Trophoblast cell (in vitro differentiated cells and primary cell): ENCODE results near the gene CADM1.

ENCODE experiments used
- DNase-seq, 2 donors: peaks; one replicate each; pipeline ENCODE4 v3.0.0-alpha.2; 2016
- H2AFZ ChIP-seq: 2 replicates; pipeline ENCODE4 v1.6.1; 2013; ENCODE audit warnings: low read length, moderate library complexity, mild to moderate bottlenecking; ENCODE audit not compliant: insufficient read depth, poor library complexity
- H2AK5ac ChIP-seq: 2 replicates; pipeline ENCODE4 v1.6.1; 2013; ENCODE audit warnings: mild to moderate bottlenecking, low read length
- H2BK120ac ChIP-seq: 2 replicates; pipeline ENCODE4 v1.6.1; 2013; ENCODE audit warnings: low read length, mild to moderate bottlenecking, moderate library complexity; ENCODE audit not compliant: insufficient read depth, poor library complexity
- H2BK12ac ChIP-seq: 2 replicates; pipeline ENCODE4 v1.6.1; 2013; ENCODE audit warnings: mild to moderate bottlenecking, low read length, moderate library complexity
- H2BK5ac ChIP-seq: 2 replicates; pipeline ENCODE4 v1.6.1; 2013; ENCODE audit warnings: low read length, low read depth, moderate library complexity, mild to moderate bottlenecking; ENCODE audit not compliant: poor library complexity
- H3K14ac ChIP-seq: 2 replicates; pipeline ENCODE4 v1.6.1; 2013; ENCODE audit warnings: mild to moderate bottlenecking, low read length
- H3K18ac ChIP-seq: 2 replicates; pipeline ENCODE4 v1.6.1; 2013; ENCODE audit warnings: mild to moderate bottlenecking, low read length
- H3K23ac ChIP-seq: 2 replicates; pipeline ENCODE4 v1.6.1; 2013; ENCODE audit warnings: low read length
- H3K27ac ChIP-seq: 2 replicates; pipeline ENCODE4 v1.5.1; 2013; ENCODE audit warnings: low read depth, mild to moderate bottlenecking, inconsistent platforms, low read length, moderate library complexity
- H3K27me3 ChIP-seq: 2 replicates; pipeline ENCODE4 v1.6.1; 2013; ENCODE audit warnings: inconsistent platforms, mild to moderate bottlenecking, low read length, moderate library complexity; ENCODE audit not compliant: insufficient read depth
- H3K36me3 ChIP-seq, 2 experiments: 1 replicate in 1 of 2; 2 replicates in 1 of 2; pipeline ENCODE4 v1.6.1; 2013; ENCODE audit warnings: low read length in 2 of 2, mild to moderate bottlenecking in 2 of 2, moderate library complexity in 1 of 2; ENCODE audit not compliant: insufficient read depth in 2 of 2, control insufficient read depth in 1 of 2
- H3K4ac ChIP-seq: 2 replicates; pipeline ENCODE4 v1.6.1; 2013; ENCODE audit warnings: low read depth, mild to moderate bottlenecking, low read length, moderate library complexity
- H3K4me1 ChIP-seq, 2 experiments: 1 replicate in 1 of 2; 2 replicates in 1 of 2; pipeline ENCODE4 v1.6.1; 2013; ENCODE audit warnings: low read length in 2 of 2, mild to moderate bottlenecking in 2 of 2, moderate library complexity in 1 of 2; ENCODE audit not compliant: insufficient read depth in 2 of 2, control insufficient read depth in 1 of 2
- H3K4me2 ChIP-seq: 2 replicates; pipeline ENCODE4 v1.6.1; 2013; ENCODE audit warnings: inconsistent platforms, mild to moderate bottlenecking, low read length, moderate library complexity
- H3K4me3 ChIP-seq: 2 replicates; pipeline ENCODE4 v1.5.1; 2013; ENCODE audit warnings: mild to moderate bottlenecking, low read depth, low read length, inconsistent platforms
- H3K79me1 ChIP-seq: one replicate; pipeline ENCODE4 v1.6.1; 2013; ENCODE audit warnings: low read length
- H3K79me2 ChIP-seq: 2 replicates; pipeline ENCODE4 v1.6.1; 2013; ENCODE audit warnings: low read length, mild to moderate bottlenecking; ENCODE audit not compliant: control insufficient read depth, insufficient read depth, poor library complexity
- H3K9ac ChIP-seq: 2 replicates; pipeline ENCODE4 v1.6.1; 2013; ENCODE audit warnings: mild to moderate bottlenecking, low read length
- H3K9me3 ChIP-seq: 2 replicates; pipeline ENCODE4 v1.6.1; 2013; ENCODE audit warnings: low read depth, mild to moderate bottlenecking, control low read depth, inconsistent platforms, low read length; ENCODE audit not compliant: insufficient read depth
- H4K12ac ChIP-seq: 2 replicates; pipeline ENCODE4 v1.6.1; 2013; ENCODE audit warnings: low read depth, mild to moderate bottlenecking, low read length, moderate library complexity
- H4K8ac ChIP-seq: 2 replicates; pipeline ENCODE4 v1.6.1; 2013; ENCODE audit warnings: low read depth, mild to moderate bottlenecking, low read length, moderate library complexity
- H4K91ac ChIP-seq: one replicate; pipeline ENCODE4 v1.6.1; 2013; ENCODE audit warnings: low read depth, mild to moderate bottlenecking, low read length, moderate library complexity
- WGBS: extraction: QIAGEN DNeasy Blood & Tissue Kit; methylation state at CpG from one replicate; pipeline ENCODE4 v1.1.7; 2013; ENCODE audit warnings: missing lambda C conversion rate; ENCODE audit not compliant: insufficient read length, insufficient coverage; ENCODE audit errors: extremely low coverage; 5-methylcytosine and 5-hydroxymethylcytosine counted together

The CADM1 gene

DNA sequence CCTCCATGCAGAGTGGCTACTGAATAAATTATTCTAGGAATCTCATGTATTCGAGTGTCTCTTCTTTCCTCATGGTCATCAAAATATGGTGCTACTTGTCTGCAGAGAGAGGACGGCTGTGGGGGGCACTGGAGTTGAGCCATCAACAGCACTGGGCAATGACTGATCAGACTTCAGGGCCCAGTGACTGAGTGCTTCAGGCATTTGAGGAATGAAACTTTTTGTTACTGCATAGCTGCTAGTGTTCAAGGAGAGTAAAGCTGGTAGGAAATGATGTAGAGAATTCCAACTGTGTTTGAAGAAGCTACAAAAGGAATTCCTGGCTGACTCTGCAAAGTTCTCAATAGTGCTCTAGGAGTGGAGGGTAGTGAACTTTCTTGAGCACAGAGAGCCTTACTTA is 277.7 kb downstream of the CADM1 start:
- H2BK120ac ChIP-seq = no peak overlapping the region
- H3K79me2 ChIP-seq = no peaks in the 10 kb centered on the region
- H3K14ac ChIP-seq = no peak overlapping the region
- no peak overlapping the region for H4K12ac ChIP-seq
- H3K4ac ChIP-seq = no peak overlapping the region
- WGBS = no CpG with 5 or more reads among the region's 2 CpGs
- no peak overlapping the region for H2AK5ac ChIP-seq
- no peak overlapping the region for H4K91ac ChIP-seq
- H3K27ac ChIP-seq = no peak overlapping the region
- H2BK12ac ChIP-seq = no peak overlapping the region
- no peak overlapping the region for H2AFZ ChIP-seq
- H3K4me2 ChIP-seq = no peak overlapping the region
- no peak overlapping the region for H3K4me3 ChIP-seq
- H3K4me1 ChIP-seq = no peaks in the 10 kb centered on the region
- H3K9ac ChIP-seq = no peak overlapping the region
- H3K79me1 ChIP-seq = no peaks in the 10 kb centered on the region
- no peaks in the 10 kb centered on the region for H3K27me3 ChIP-seq
- H3K36me3 ChIP-seq = peaks cover 2% of the 10 kb centered on the region in 2 experiments
- peaks cover 2% of the 10 kb centered on the region for H3K9me3 ChIP-seq
- no peak overlapping the region for H2BK5ac ChIP-seq
- DNase-seq = peak; percentile 76 to 77
- no peak overlapping the region for H3K18ac ChIP-seq
- H3K23ac ChIP-seq = no peak overlapping the region
- no peak overlapping the region for H4K8ac ChIP-seq

DNA sequence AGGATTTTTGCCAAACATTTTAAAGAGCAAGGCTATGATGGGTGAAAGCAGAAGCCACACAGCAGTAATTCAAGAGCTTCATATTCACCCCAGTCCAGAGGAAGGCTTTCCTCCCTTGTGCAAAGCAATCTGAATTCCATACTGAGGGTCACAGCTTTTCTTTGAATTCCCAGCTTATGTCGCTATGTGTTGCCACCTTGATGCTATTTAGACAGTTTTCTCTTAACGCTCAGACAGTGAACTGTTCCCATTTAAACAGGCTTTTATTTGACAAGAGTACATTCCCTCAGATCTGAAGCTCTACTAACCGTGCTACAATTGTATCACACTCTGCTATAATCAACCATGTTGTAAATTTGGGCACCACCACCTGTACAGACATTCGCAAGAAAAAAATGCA is 279.7 kb downstream of the CADM1 start:
- Histone ChIP-seq H4K12ac (no peak overlapping the region), H2BK12ac (no peak overlapping the region), H3K23ac (no peak overlapping the region), H3K27ac (no peak overlapping the region), H2AFZ (no peak overlapping the region), H4K91ac (no peak overlapping the region), H3K4me1 (no peaks in the 10 kb centered on the region), H3K27me3 (no peaks in the 10 kb centered on the region), H2BK5ac (no peak overlapping the region), H3K79me1 (no peaks in the 10 kb centered on the region), H3K9ac (no peak overlapping the region), H3K4ac (no peak overlapping the region), H3K18ac (no peak overlapping the region), H3K14ac (no peak overlapping the region), H3K4me2 (no peak overlapping the region), H3K4me3 (no peak overlapping the region), H3K9me3 (peaks cover 2% of the 10 kb centered on the region), H4K8ac (no peak overlapping the region), H3K79me2 (no peaks in the 10 kb centered on the region), H3K36me3 (peaks cover 2% of the 10 kb centered on the region in 2 experiments), H2BK120ac (no peak overlapping the region), H2AK5ac (no peak overlapping the region)
- DNase-seq = no peak
- WGBS = no CpG with 5 or more reads among the region's 4 CpGs

GRCh38 chr11:115222863-115223530 is 281.2 kb downstream of the CADM1 start:
- Histone ChIP-seq H3K4me1 (no peaks in the 10 kb centered on the region), H3K4me2 (no peak overlapping the region), H3K4me3 (no peak overlapping the region), H3K14ac (no peak overlapping the region), H3K9me3 (no peaks in the 10 kb centered on the region), H4K8ac (no peak overlapping the region), H3K9ac (no peak overlapping the region), H3K27ac (no peak overlapping the region), H2AFZ (no peak overlapping the region), H2BK120ac (no peak overlapping the region), H3K27me3 (no peaks in the 10 kb centered on the region), H2BK12ac (no peak overlapping the region), H3K4ac (no peak overlapping the region), H3K79me1 (no peaks in the 10 kb centered on the region), H4K12ac (no peak overlapping the region), H2AK5ac (no peak overlapping the region), H3K23ac (no peak overlapping the region), H3K79me2 (no peaks in the 10 kb centered on the region), H4K91ac (no peak overlapping the region), H3K36me3 (no peaks in the 10 kb centered on the region), H2BK5ac (no peak overlapping the region), H3K18ac (no peak overlapping the region)
- WGBS = no CpG with 5 or more reads among the region's 5 CpGs
- no peak for DNase-seq

DNA sequence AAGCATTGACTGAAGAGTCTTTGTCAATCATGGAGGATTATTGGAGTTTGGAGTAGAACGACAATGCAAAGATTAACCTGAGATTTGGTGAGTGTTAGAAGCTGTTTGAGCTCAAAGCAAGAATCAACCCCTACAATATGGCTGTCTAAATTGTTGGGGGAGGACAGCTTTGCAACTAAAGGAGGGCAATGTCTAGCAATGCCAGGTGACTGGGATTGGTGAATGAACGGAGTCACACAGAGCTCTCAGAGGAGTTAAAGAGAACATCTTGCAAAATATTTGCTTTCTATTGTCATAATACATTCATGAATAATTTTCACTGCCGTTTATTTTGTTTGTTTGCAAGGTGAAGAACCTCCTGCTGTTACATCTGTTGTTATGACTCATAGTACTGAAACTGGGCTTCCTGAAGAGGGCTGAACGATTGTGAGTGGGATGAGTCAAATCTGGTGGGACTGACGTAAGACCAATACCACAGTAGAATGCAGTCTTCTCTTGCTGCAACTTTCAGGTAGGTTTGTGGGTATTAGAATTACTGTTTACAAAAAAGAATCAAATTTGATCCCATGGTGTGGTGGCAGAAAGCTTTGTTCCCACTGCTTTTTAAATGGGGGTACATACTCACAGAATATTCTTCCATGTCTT is 281.9 kb downstream of the CADM1 start:
- no peak overlapping the region for H3K4me3 ChIP-seq
- H3K36me3 ChIP-seq = peaks cover 2 to 3% of the 10 kb centered on the region in 2 experiments
- no peaks in the 10 kb centered on the region for H3K4me1 ChIP-seq
- H2AFZ ChIP-seq = no peak overlapping the region
- H4K12ac ChIP-seq = no peak overlapping the region
- H3K14ac ChIP-seq = no peak overlapping the region
- no CpG with 5 or more reads among the region's 5 CpGs for WGBS
- H4K8ac ChIP-seq = no peak overlapping the region
- H3K9me3 ChIP-seq = no peaks in the 10 kb centered on the region
- no peak overlapping the region for H3K27ac ChIP-seq
- H3K23ac ChIP-seq = no peak overlapping the region
- H2AK5ac ChIP-seq = no peak overlapping the region
- H3K4ac ChIP-seq = no peak overlapping the region
- H3K4me2 ChIP-seq = no peak overlapping the region
- no peak overlapping the region for H4K91ac ChIP-seq
- H3K27me3 ChIP-seq = no peaks in the 10 kb centered on the region
- H2BK120ac ChIP-seq = no peak overlapping the region
- no peak overlapping the region for H2BK5ac ChIP-seq
- no peak overlapping the region for H2BK12ac ChIP-seq
- H3K9ac ChIP-seq = no peak overlapping the region
- DNase-seq = peak; percentile 55 to 59
- H3K79me2 ChIP-seq = no peaks in the 10 kb centered on the region
- H3K18ac ChIP-seq = no peak overlapping the region
- no peaks in the 10 kb centered on the region for H3K79me1 ChIP-seq
